ENCODE data around the gene NPPB. TPM values are rescaled to one million over a fixed set of nuclear protein-coding genes. Genes with fewer than 3 reads are reported as not detected.

The NPPB gene
- total and polyA plus RNA-seq, 2 of the 8 experiments (the other 6 are each of a cell fraction or from before 2014, with no cell fraction given): 0.36 to 0.91 TPM

GRCh38 chr1:11857164-11857851, 1.4 kb downstream of the NPPB start:
- Histone ChIP-seq H2BK20ac (ENCODE audit: low read length) (no peak overlapping the region), H3K4me2 (ENCODE audit: insufficient read depth in 1 of 2, low read depth in 2 of 2, low read length in 2 of 2) (no peak overlapping the region), H3K36me3 (ENCODE audit: control insufficient read depth in 2 of 4, insufficient read depth in 4 of 4, low read length in 3 of 4) (no peaks in the 10 kb centered on the region), H3K9ac (replicated peaks in 1 of 4; ENCODE audit: extremely low read depth in 1 of 4, low read depth in 3 of 4, low read length in 3 of 4) (no peak overlapping the region), H3K56ac (replicated peaks; ENCODE audit: insufficient read length, low read depth, low read length) (no peak overlapping the region), H4K5ac (ENCODE audit: insufficient read length, low read depth, low read length) (no peak overlapping the region), H2AK5ac (ENCODE audit: low read depth, low read length) (no peak overlapping the region), H4K20me1 (replicated peaks in 1 of 2; ENCODE audit: control insufficient read depth in 1 of 2, insufficient read depth in 2 of 2, low read length in 2 of 2) (peaks cover 0 to 4% of the 10 kb centered on the region in 2 experiments), H3K79me1 (ENCODE audit: low read depth, low read length) (no peaks in the 10 kb centered on the region), H3K23me2 (ENCODE audit: low read depth, low read length) (peaks cover 3% of the 10 kb centered on the region; the same call in 1 of the 2 replicates), H3K18ac (ENCODE audit: extremely low read depth, low read length) (no peak overlapping the region), H2BK15ac (ENCODE audit: low read length) (no peak overlapping the region), H2BK5ac (ENCODE audit: low read depth, low read length) (no peak overlapping the region), H3K14ac (ENCODE audit: insufficient read length) (no peak overlapping the region), H2AFZ (ENCODE audit: low read length) (no peak overlapping the region), H3K9me3 (ENCODE audit: insufficient read depth in 2 of 2, low read depth in 1 of 2, low read length in 1 of 2) (no peaks in the 10 kb centered on the region), H3K27ac (ENCODE audit: low read depth, low read length) (no peak overlapping the region), H3K79me2 (ENCODE audit: control insufficient read depth in 1 of 2, insufficient read depth in 2 of 2, low read length in 2 of 2) (no peaks in the 10 kb centered on the region), H3K27me3 (replicated peaks in 1 of 4; ENCODE audit: control insufficient read depth in 3 of 4, extremely low read depth in 1 of 4, insufficient read depth in 3 of 4, low read length in 3 of 4) (peaks cover 0 to 22% (median 13%) of the 10 kb centered on the region in 4 experiments; a peak in 6 of 7 replicates), H4K8ac (ENCODE audit: extremely low read depth, insufficient read depth, low read length) (no peak overlapping the region), H3K4me3 (ENCODE audit: extremely low read depth in 1 of 4, insufficient read depth in 2 of 4, low read depth in 3 of 4, low read length in 4 of 4) (no peak overlapping the region), H3K4me1 (replicated peaks in 1 of 4; ENCODE audit: control insufficient read depth in 3 of 4, insufficient read depth in 4 of 4, low read length in 3 of 4) (peaks cover 0 to 3% (median 1%) of the 10 kb centered on the region in 4 experiments; a peak in 1 of 7 replicates), H3K4ac (replicated peaks; ENCODE audit: insufficient read length, low read depth, low read length) (no peak overlapping the region), H2BK120ac (replicated peaks; ENCODE audit: low read depth, low read length) (no peak overlapping the region), H3K23ac (ENCODE audit: insufficient read length) (no peak overlapping the region), H4K91ac (replicated peaks; ENCODE audit: insufficient read length, low read length) (no peak overlapping the region), H2BK12ac (ENCODE audit: low read depth, low read length) (no peak overlapping the region)
- ChIA-PET POLR2A (ENCODE audit: partially characterized antibody) (interaction anchor here (0.5 to 9.0 kb wide), 3 partner anchors 34 to 101 kb away, joined by 3 to 81 read pairs (median 3); no protein-coding TSS in a partner anchor), CTCF (ENCODE audit: partially characterized antibody) (interaction anchor here (0.7 to 4.9 kb wide), 10 partner anchors 8 to 39 kb away, joined by 3 to 21 read pairs (median 4); partner anchors contain the start of gene NPPA)
- TF ChIP-seq NANOG (IDR thresholded peaks at IDR 0.05; ENCODE audit: insufficient read depth, low read depth, low read length, poor library complexity, severe bottlenecking): no peak
- no peak for TF ChIP-seq YY1 (IDR thresholded peaks at IDR 0.05; ENCODE audit: low read depth, low read length)
- TF ChIP-seq SIRT6 (IDR thresholded peaks at IDR 0.05; ENCODE audit: low read length): no peak
- TF ChIP-seq MAX (IDR thresholded peaks at IDR 0.05): no peak
- no peak for TF ChIP-seq CHD1 (IDR thresholded peaks at IDR 0.05; ENCODE audit: low read depth, low read length)
- TF ChIP-seq, protein P1, sequence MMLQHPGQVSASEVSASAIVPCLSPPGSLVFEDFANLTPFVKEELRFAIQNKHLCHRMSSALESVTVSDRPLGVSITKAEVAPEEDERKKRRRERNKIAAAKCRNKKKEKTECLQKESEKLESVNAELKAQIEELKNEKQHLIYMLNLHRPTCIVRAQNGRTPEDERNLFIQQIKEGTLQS (IDR thresholded peaks at IDR 0.05; ENCODE audit: insufficient read depth, low read depth, low read length): no peak
- DNase-seq (ENCODE audit: low read depth in 1 of 2, low spot score in 2 of 2): no peak
- FAIRE-seq: no peak
- 79% methylated on average over 10 of the region's 10 CpGs; no CpG with 5 or more reads in 1 of the 2 experiments for WGBS, 2 experiments (ENCODE audit: extremely low coverage in 1 of 2, insufficient coverage in 1 of 2, insufficient read length in 1 of 2, insufficient replicate concordance in 2 of 2, low coverage in 1 of 2, low lambda C conversion rate in 2 of 2, missing lambda C conversion rate in 1 of 2)

Data from H1 (cell line).